ACC112 (cell line): ENCODE data around the gene MLLT6.

Source experiments
- H2AFZ ChIP-seq: fragments of 200-600 bp; sonication (generic); one replicate; pipeline ENCODE4 v1.6.0; 2017; ENCODE audit warnings: antibody characterized with exemption, low read length; ENCODE audit not compliant: unreplicated experiment
- H3K27ac ChIP-seq: fragments of 200-600 bp; sonication (generic); 2 replicates; pipeline ENCODE4 v1.5.1; 2014; ENCODE audit warnings: low read depth, mild to moderate bottlenecking, antibody characterized with exemption, low read length, moderate library complexity
- H3K27me3 ChIP-seq: fragments of 200-600 bp; sonication (generic); 2 replicates; pipeline ENCODE4 v1.6.1; 2014; ENCODE audit warnings: mild to moderate bottlenecking, antibody characterized with exemption, low read length, moderate library complexity, mixed read lengths; ENCODE audit not compliant: insufficient read depth
- H3K36me3 ChIP-seq: fragments of 200-600 bp; sonication (generic); 2 replicates; pipeline ENCODE4 v1.6.1; 2016; ENCODE audit warnings: mild to moderate bottlenecking, antibody characterized with exemption, low read length, moderate library complexity, mixed read lengths; ENCODE audit not compliant: insufficient read depth
- H3K4me1 ChIP-seq: fragments of 200-600 bp; sonication (generic); one replicate; pipeline ENCODE4 v1.6.1; 2016; ENCODE audit warnings: low read length, mixed read lengths; ENCODE audit not compliant: insufficient read depth, unreplicated experiment, control insufficient read depth
- H3K4me3 ChIP-seq: fragments of 200-600 bp; sonication (generic); 2 replicates; pipeline ENCODE4 v1.5.1; 2014; ENCODE audit warnings: mild to moderate bottlenecking, low read depth, low read length
- H3K79me2 ChIP-seq: fragments of 200-600 bp; sonication (generic); one replicate; pipeline ENCODE4 v1.6.0; 2016; ENCODE audit warnings: low read length; ENCODE audit not compliant: control insufficient read depth, unreplicated experiment, insufficient read depth

MLLT6 gene

GRCh38 chr17:38746849-38747462 lies 41.9 kb downstream of the MLLT6 start:
- Histone ChIP-seq H3K27ac (peak overlapping the region; percentile 6; the same call in 1 of the 2 replicates), H3K4me3 (peak overlapping the region; percentile 93), H2AFZ (peak overlapping the region; percentile 4), H3K36me3 (no peaks in the 10 kb centered on the region), H3K4me1 (peaks cover 38% of the 10 kb centered on the region), H3K27me3 (no peaks in the 10 kb centered on the region), H3K79me2 (peaks cover 57% of the 10 kb centered on the region)

GRCh38 chr17:38747463-38748148 lies 42.5 kb downstream of the MLLT6 start:
- peak overlapping the region; percentile 93 for H3K4me3 ChIP-seq
- peak overlapping the region; percentile 51 for H2AFZ ChIP-seq
- peak overlapping the region; percentile 38; the same call in 1 of the 2 replicates for H3K27ac ChIP-seq
- H3K4me1 ChIP-seq, result peaks cover 32% of the 10 kb centered on the region
- peaks cover 52% of the 10 kb centered on the region for H3K79me2 ChIP-seq
- no peaks in the 10 kb centered on the region for H3K27me3 ChIP-seq
- H3K36me3 ChIP-seq, result no peaks in the 10 kb centered on the region

GRCh38 chr17:38748149-38748891 lies 43.2 kb downstream of the MLLT6 start, which contains the start of gene PCGF2:
Gene PCGF2, minus strand, starts transcription at chr17:38748336. Its CDS starts 7,934 bp downstream, at chr17:38740402.
- H3K4me3 ChIP-seq, result peak within 1 kb of the TSS; percentile 93
- peaks cover 54% of the 10 kb centered on the region for H3K79me2 ChIP-seq
- H3K4me1 ChIP-seq, result peaks cover 25% of the 10 kb centered on the region
- peak within 1 kb of the TSS; percentile 38 for H3K27ac ChIP-seq
- no peaks in the 10 kb centered on the region for H3K27me3 ChIP-seq
- H3K36me3 ChIP-seq, result no peaks in the 10 kb centered on the region
- H2AFZ ChIP-seq, result peak within 1 kb of the TSS; percentile 71

- peaks cover 26% of the 10 kb centered on the region for H3K4me1 ChIP-seq
- peak overlapping the region; percentile 32 for H3K27ac ChIP-seq
- H2AFZ ChIP-seq, result peak overlapping the region; percentile 71
- H3K36me3 ChIP-seq, result no peaks in the 10 kb centered on the region
- H3K79me2 ChIP-seq, result peaks cover 53% of the 10 kb centered on the region
- no peaks in the 10 kb centered on the region for H3K27me3 ChIP-seq
- H3K4me3 ChIP-seq, result peak overlapping the region; percentile 87
Observed at GRCh38 chr17:38748892-38749222, 43.8 kb downstream of the MLLT6 start.

- Histone ChIP-seq H3K27me3 (no peaks in the 10 kb centered on the region), H3K4me3 (peak overlapping the region; percentile 87), H3K79me2 (peaks cover 53% of the 10 kb centered on the region), H3K4me1 (peaks cover 27% of the 10 kb centered on the region), H3K36me3 (0 out of 2 replicates have a peak, but pooled peaks cover under 1% of the 10 kb centered on the region), H2AFZ (peak overlapping the region; percentile 71), H3K27ac (peak overlapping the region; percentile 32)
Observed at GRCh38 chr17:38749223-38750043, 44.4 kb downstream of the MLLT6 start.

- Histone ChIP-seq H3K27me3 (no peaks in the 10 kb centered on the region), H3K4me3 (peak overlapping the region; percentile 87), H2AFZ (no peak overlapping the region), H3K79me2 (peaks cover 54% of the 10 kb centered on the region), H3K27ac (no peak overlapping the region), H3K36me3 (0 out of 2 replicates have a peak, but pooled peaks cover 6% of the 10 kb centered on the region), H3K4me1 (peaks cover 27% of the 10 kb centered on the region)
Observed at GRCh38 chr17:38750044-38750311, 44.9 kb downstream of the MLLT6 start.

GRCh38 chr17:38750312-38751121 lies 45.4 kb downstream of the MLLT6 start:
- H2AFZ ChIP-seq, result no peak overlapping the region
- H3K27ac ChIP-seq, result no peak overlapping the region
- H3K36me3 ChIP-seq, result 0 out of 2 replicates have a peak, but pooled peaks cover 6% of the 10 kb centered on the region
- H3K79me2 ChIP-seq, result peaks cover 50% of the 10 kb centered on the region
- no peaks in the 10 kb centered on the region for H3K27me3 ChIP-seq
- H3K4me1 ChIP-seq, result peaks cover 27% of the 10 kb centered on the region
- H3K4me3 ChIP-seq, result peak overlapping the region; percentile 87

GRCh38 chr17:38751144-38751807 lies 46.2 kb downstream of the MLLT6 start:
- H3K36me3 ChIP-seq, result peaks cover 12% of the 10 kb centered on the region
- H3K4me1 ChIP-seq, result peaks cover 22% of the 10 kb centered on the region
- no peaks in the 10 kb centered on the region for H3K27me3 ChIP-seq
- peaks cover 43% of the 10 kb centered on the region for H3K79me2 ChIP-seq
- peak overlapping the region; percentile 31 for H2AFZ ChIP-seq
- peak overlapping the region; percentile 87 for H3K4me3 ChIP-seq
- no peak overlapping the region for H3K27ac ChIP-seq

GRCh38 chr17:38751808-38752307 lies 46.8 kb downstream of the MLLT6 start:
- H2AFZ ChIP-seq, result peak overlapping the region; percentile 76
- H3K4me1 ChIP-seq, result peaks cover 16% of the 10 kb centered on the region
- no peaks in the 10 kb centered on the region for H3K27me3 ChIP-seq
- H3K27ac ChIP-seq, result peak overlapping the region; percentile 62
- peak overlapping the region; percentile 87 for H3K4me3 ChIP-seq
- peaks cover 12% of the 10 kb centered on the region for H3K36me3 ChIP-seq
- peaks cover 37% of the 10 kb centered on the region for H3K79me2 ChIP-seq
